ENCODE data around the gene SLC8A2.

Gene SLC8A2

DNA sequence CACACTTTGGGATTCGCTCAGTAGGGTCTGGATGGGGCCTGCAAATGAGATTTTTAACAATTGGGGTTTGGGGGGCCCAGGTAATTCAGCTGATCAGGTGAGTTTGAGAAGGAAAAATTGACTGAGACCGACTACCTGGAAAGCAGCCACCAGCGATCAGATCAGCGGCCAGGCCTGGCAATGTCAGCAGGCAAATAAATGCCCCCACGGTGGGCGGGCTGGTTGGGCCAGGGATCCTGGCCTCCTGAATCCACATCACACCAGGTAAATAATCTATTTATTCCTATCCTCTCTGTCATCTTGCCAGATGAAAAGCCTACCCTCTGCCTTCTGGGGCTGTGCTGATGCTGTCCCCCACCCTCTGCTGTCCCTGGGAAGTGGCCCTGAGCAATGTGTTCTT, 33.8 kb upstream of the SLC8A2 start:
- TF ChIP-seq, protein P1, sequence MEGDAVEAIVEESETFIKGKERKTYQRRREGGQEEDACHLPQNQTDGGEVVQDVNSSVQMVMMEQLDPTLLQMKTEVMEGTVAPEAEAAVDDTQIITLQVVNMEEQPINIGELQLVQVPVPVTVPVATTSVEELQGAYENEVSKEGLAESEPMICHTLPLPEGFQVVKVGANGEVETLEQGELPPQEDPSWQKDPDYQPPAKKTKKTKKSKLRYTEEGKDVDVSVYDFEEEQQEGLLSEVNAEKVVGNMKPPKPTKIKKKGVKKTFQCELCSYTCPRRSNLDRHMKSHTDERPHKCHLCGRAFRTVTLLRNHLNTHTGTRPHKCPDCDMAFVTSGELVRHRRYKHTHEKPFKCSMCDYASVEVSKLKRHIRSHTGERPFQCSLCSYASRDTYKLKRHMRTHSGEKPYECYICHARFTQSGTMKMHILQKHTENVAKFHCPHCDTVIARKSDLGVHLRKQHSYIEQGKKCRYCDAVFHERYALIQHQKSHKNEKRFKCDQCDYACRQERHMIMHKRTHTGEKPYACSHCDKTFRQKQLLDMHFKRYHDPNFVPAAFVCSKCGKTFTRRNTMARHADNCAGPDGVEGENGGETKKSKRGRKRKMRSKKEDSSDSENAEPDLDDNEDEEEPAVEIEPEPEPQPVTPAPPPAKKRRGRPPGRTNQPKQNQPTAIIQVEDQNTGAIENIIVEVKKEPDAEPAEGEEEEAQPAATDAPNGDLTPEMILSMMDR (IDR thresholded peaks at IDR 0.05): no peak
- TF ChIP-seq ZFX (IDR thresholded peaks at IDR 0.05; ENCODE audit: borderline replicate concordance): no peak
- H3K27ac ChIP-seq: no peak overlapping the region

DNA sequence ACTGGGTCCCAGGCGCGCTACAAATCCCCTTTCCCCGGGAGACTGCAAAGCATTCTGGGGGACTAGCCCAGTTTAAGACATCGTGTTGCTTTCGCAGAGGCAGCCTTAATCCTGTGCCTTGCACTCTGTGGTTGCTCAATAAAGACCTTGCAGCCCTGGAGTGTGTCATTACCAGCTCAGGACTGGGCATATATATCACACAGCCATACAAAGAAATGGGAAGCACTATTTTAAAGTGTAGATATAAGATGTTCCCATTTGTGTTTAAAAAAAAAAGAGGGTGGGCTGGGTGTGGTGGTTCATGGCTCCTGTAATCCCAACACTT, 32.1 kb upstream of the SLC8A2 start:
- TF ChIP-seq, protein P1 (IDR thresholded peaks at IDR 0.05): no peak
- TF ChIP-seq ZFX (IDR thresholded peaks at IDR 0.05; ENCODE audit: borderline replicate concordance): no peak
- no peak overlapping the region for H3K27ac ChIP-seq

DNA sequence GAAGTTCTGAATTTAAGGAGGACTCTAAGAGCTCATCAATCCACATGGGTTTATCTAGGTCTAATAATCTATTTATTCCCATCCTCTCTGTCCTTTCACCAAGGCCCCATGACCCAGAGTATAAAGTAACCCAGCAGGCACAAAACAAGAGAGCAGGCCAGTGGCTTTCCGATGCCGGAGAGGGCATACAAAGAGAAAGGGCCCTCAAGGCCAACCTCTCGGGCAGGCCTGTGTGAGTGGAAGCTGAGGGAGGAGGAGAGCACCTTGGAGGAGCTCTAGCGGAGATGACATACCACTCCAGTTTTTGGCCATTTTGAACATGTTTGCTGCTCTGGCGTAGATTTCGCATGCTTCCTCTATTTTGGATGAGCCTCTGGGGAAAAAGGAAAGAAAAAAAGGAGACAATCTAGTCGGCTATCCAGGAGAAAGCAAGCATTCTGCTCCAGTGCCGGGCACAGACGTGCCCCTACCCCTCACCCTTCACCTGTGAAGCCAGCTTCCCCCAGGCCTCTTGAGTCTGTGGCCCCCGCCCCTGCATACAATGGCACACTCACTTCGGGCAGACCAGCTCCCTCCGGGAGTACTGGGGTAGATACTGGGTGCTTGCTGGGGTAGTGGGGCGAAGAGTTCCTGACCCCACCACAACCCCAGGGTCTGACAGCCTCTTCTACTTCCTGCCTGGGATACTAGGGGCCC, 31.6 kb upstream of the SLC8A2 start:
- TF ChIP-seq, protein P1 (IDR thresholded peaks at IDR 0.05): no peak
- no peak for TF ChIP-seq ZFX (IDR thresholded peaks at IDR 0.05; ENCODE audit: borderline replicate concordance)
- no peak overlapping the region for H3K27ac ChIP-seq

DNA sequence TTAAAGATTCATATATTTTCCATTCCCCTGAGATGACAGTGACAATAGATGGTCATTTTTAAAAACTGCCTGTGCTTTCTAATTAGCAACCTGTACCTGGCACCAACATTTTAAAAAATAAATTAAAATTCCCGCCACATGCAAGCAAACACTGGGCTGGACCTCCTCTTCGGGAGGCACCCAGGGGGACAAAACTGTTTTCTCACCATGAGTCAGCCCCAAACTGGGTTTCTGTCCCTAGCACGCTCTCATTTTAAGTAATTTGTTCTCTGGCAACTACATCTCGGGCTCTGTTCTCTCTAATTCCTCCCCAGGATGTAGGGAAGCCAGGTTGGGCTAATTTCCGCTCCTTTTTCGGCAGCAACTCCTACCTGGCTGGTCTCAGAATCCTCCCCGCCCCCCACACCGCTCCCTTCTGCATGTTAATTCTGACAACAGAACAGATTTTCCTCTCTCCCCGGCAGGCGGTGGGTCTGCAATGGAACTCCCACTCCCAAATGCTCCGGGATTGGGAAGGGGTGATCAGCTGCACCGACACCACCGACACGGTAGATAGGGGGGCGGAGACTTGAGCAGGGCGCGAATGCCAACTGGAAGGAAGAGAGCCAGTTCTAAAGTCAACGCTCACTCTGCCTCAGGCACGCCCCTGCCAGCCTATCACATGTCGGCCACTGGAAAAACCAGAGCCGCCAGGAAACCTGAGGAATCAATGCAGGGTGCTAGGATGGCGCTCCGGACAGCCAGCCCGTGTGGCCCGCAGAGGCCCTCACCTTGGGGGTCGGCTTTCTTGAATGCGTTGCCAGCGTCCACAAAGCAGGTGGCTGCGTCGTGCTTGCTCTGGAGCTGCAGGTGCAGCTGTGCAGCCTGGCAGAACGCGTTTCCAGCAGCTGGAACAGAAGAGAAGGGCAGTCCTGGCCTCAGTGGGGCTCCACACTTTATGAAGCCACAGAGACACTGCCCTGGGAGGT, 28.5 kb upstream of the SLC8A2 start:
- peak overlapping the region; percentile 58 for H3K27ac ChIP-seq
- TF ChIP-seq, protein P1 (IDR thresholded peaks at IDR 0.05): no peak
- no peak for TF ChIP-seq ZFX (IDR thresholded peaks at IDR 0.05; ENCODE audit: borderline replicate concordance)

DNA sequence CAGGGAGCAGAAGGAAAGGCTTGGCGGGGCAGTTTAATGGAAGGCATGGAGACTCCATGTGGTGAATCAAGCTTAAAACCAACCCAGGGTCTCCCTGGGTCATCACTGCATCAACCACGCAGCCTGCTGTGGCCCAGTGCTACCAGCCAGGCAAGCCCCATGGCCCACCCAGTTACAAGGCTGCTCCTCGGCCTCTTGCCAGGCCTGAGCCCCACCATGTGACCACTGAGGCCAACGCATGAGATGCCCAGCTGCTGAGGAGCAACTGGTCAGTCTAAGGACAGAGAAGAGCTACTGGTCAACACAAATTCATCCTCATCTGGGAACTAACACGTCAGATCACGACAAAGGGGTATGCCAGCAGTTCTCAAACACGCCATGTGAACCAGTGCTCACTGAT, 27.7 kb upstream of the SLC8A2 start:
- TF ChIP-seq, protein P1 (IDR thresholded peaks at IDR 0.05): no peak
- TF ChIP-seq ZFX (IDR thresholded peaks at IDR 0.05; ENCODE audit: borderline replicate concordance): no peak
- peak overlapping the region; percentile 58; the same call in 1 of the 2 replicates for H3K27ac ChIP-seq

DNA sequence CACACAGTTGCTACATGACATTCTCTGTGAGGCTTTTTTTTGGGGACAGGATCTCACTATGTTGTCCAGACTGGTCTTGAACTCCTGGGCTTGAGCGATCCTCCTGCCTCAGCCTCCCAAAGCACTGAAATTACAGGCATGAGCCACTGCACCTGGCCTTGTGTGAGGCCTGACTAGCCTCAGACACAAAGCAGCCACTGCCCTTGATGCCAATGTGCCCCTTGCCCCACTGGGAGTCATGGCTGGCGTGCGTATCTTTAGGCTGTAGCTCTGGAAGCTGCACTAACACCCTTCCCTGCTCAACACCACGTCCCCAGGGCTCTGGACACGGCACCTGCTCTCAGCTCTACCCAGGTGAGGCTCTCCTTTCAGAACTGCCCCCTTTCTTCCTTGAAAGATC, 26.9 kb upstream of the SLC8A2 start:
- no peak overlapping the region for H3K27ac ChIP-seq
- TF ChIP-seq ZFX (IDR thresholded peaks at IDR 0.05; ENCODE audit: borderline replicate concordance): no peak
- TF ChIP-seq, protein P1 (IDR thresholded peaks at IDR 0.05): no peak

Data from 22Rv1 (cell line).